HepG2 (cell line): Measurements from ENCODE around the gene GGTLC2. TPM values are rescaled to one million over a fixed set of nuclear protein-coding genes. Genes with fewer than 3 reads are reported as not detected.

Source experiments
- ATAC-seq: fragments of 200-7000 bp; cut with Tn5 transposase; 3 replicates; pipeline ENCODE4 v1.9.1; 2020; ENCODE audit warnings: mild to moderate bottlenecking, moderate library complexity
- BruUV-seq: library from RNA; stranded (reverse); fragments of 400-500 nt; replicated peaks from 2 replicates; lab custom pipeline; 2021; lab: Mats Ljungman, UMichigan
- CTCF ChIA-PET: fragments of 300-600 bp; formaldehyde crosslinking; extraction: SDS; loops from one replicate; lab custom pipeline; 2021; ENCODE audit warnings: low total read pairs, inconsistent platforms, low intra/inter-chr PET ratio; lab: Yijun Ruan, JAX
- POLR2A ChIA-PET: fragments of 350-600 bp; sonication (Branson Sonifier 250); formaldehyde crosslinking; loops from one replicate; lab custom pipeline; 2020; ENCODE audit warnings: antibody characterized with exemption, inconsistent platforms; lab: Yijun Ruan, JAX
- DNase-seq: peaks from one replicate; pipeline ENCODE4 v3.0.0-alpha.2; 2015; ENCODE audit warnings: low spot score
- FAIRE-seq: peaks from 3 replicates; lab custom pipeline; 2011; peaks lifted over from hg19 to GRCh38; lab: Jason Lieb, UNC
- H2AFZ ChIP-seq: one replicate; pipeline ENCODE4 v1.6.1; 2011; ENCODE audit warnings: low read length, inconsistent platforms
- H3K27ac ChIP-seq: fragments of 300-600 bp; 3 replicates; pipeline ENCODE4 v1.8.0; 2011; ENCODE audit warnings: mixed run types, mild to moderate bottlenecking, mixed read lengths, low read length, inconsistent platforms; ENCODE audit not compliant: insufficient read depth; ENCODE audit errors: extremely low read length
- H3K27me3 ChIP-seq, 2 experiments: fragments of 200-600 bp in 1 of 2; 2 replicates in 1 of 2; 3 replicates in 1 of 2; pipeline versions ENCODE4 v1.6.0 to v1.8.0; 2011; ENCODE audit warnings: low read length in 2 of 2, mild to moderate bottlenecking in 2 of 2, moderate library complexity in 2 of 2, inconsistent platforms in 1 of 2; ENCODE audit not compliant: insufficient read depth in 2 of 2, control insufficient read depth in 1 of 2
- H3K36me3 ChIP-seq, 2 experiments: fragments of 200-600 bp in 1 of 2; replicated peaks in 1 of 2; 2 replicates in 1 of 2; 3 replicates in 1 of 2; pipeline versions ENCODE4 v1.5.1 to v1.8.0; 2011; ENCODE audit warnings: low read length in 2 of 2, inconsistent platforms in 1 of 2; ENCODE audit not compliant: insufficient read depth in 2 of 2, control insufficient read depth in 1 of 2
- H3K4me1 ChIP-seq: 2 replicates; pipeline ENCODE4 v1.5.1; 2012; ENCODE audit warnings: low read length, inconsistent platforms; ENCODE audit not compliant: insufficient read depth
- H3K4me2 ChIP-seq: 2 replicates; pipeline ENCODE4 v1.6.0; 2011; ENCODE audit warnings: low read depth, low read length, inconsistent platforms
- H3K4me3 ChIP-seq, 3 experiments: fragments of 200-600 bp in 1 of 3; sonication (generic), shearing (Covaris generic) in 1 of 3; replicated peaks in 1 of 3; 2 replicates each; pipeline ENCODE4 v1.5.1; 2011 to 2016; ENCODE audit warnings: low read length in 3 of 3, inconsistent platforms in 2 of 3, low read depth in 2 of 3, mild to moderate bottlenecking in 2 of 3, control low read depth in 1 of 3, mixed read lengths in 1 of 3; ENCODE audit not compliant: insufficient read depth in 1 of 3
- H3K79me2 ChIP-seq: one replicate; pipeline ENCODE4 v1.6.1; 2011; ENCODE audit warnings: low read length, inconsistent platforms; ENCODE audit not compliant: insufficient read depth
- H3K9ac ChIP-seq: 2 replicates; pipeline ENCODE4 v1.6.0; 2011; ENCODE audit warnings: mild to moderate bottlenecking, low read depth, low read length, inconsistent platforms; ENCODE audit not compliant: insufficient read depth
- H3K9me3 ChIP-seq: 2 replicates; pipeline ENCODE4 v1.5.1; 2012; ENCODE audit warnings: mild to moderate bottlenecking, low read length
- H4K20me1 ChIP-seq: 2 replicates; pipeline ENCODE4 v1.6.0; 2011; ENCODE audit warnings: inconsistent platforms, mild to moderate bottlenecking, low read length, moderate library complexity; ENCODE audit not compliant: insufficient read depth
- CTCF ChIP-seq: sonication (generic); formaldehyde crosslinking; IDR thresholded peaks from 2 replicates; pipeline ENCODE4 v1.5.0; 2020; ENCODE audit warnings: mild to moderate bottlenecking, missing genetic modification reagents, moderate library complexity
- KLF13 ChIP-seq: sonication (generic); formaldehyde crosslinking; IDR thresholded peaks from 2 replicates; pipeline ENCODE4 v1.4.0; 2020; ENCODE audit warnings: mild to moderate bottlenecking, missing genetic modification reagents
- KMT2B ChIP-seq: IDR thresholded peaks from 2 replicates; pipeline ENCODE4 v1.6.1; 2016; ENCODE audit warnings: missing genetic modification reagents, missing compliant biosample characterization
- MTF2 ChIP-seq: sonication (generic); formaldehyde crosslinking; IDR thresholded peaks from 2 replicates; pipeline ENCODE4 v1.5.0; 2020; ENCODE audit warnings: missing genetic modification reagents, borderline replicate concordance
- SALL1 ChIP-seq: sonication (generic); formaldehyde crosslinking; IDR thresholded peaks from 2 replicates; pipeline ENCODE4 v1.8.0; 2022; ENCODE audit warnings: mild to moderate bottlenecking, missing genetic modification reagents
- STAG1 ChIP-seq: sonication (generic); formaldehyde crosslinking; IDR thresholded peaks from 2 replicates; pipeline ENCODE4 v1.4.0; 2020; ENCODE audit warnings: missing genetic modification reagents
- TFAP4 ChIP-seq: sonication (generic); IDR thresholded peaks from 2 replicates; pipeline ENCODE4 v1.6.1; 2016; ENCODE audit warnings: low read depth, borderline replicate concordance
- ZNF414 ChIP-seq: sonication (generic); formaldehyde crosslinking; IDR thresholded peaks from 2 replicates; pipeline ENCODE4 v1.5.0; 2020; ENCODE audit warnings: missing genetic modification reagents
- ZNF512 ChIP-seq: sonication (generic); formaldehyde crosslinking; IDR thresholded peaks from 2 replicates; pipeline ENCODE4 v1.4.0; 2020; ENCODE audit warnings: mild to moderate bottlenecking, missing genetic modification reagents
- ZNF530 ChIP-seq: sonication (generic); formaldehyde crosslinking; IDR thresholded peaks from 2 replicates; pipeline ENCODE4 v1.5.0; 2020; ENCODE audit warnings: low read depth, mild to moderate bottlenecking, missing genetic modification reagents
- ZNF761 ChIP-seq: sonication (generic); formaldehyde crosslinking; conservative IDR thresholded peaks from 2 replicates; pipeline ENCODE4 v1.4.0; 2020; ENCODE audit warnings: mild to moderate bottlenecking, missing genetic modification reagents
- ZNF772 ChIP-seq: sonication (generic); formaldehyde crosslinking; IDR thresholded peaks from 2 replicates; pipeline ENCODE4 v1.5.0; 2020; ENCODE audit warnings: mild to moderate bottlenecking, missing genetic modification reagents
- WGBS: methylation state at CpG from one replicate; pipeline ENCODE4 v1.1.6; 2017; ENCODE audit warnings: low lambda C conversion rate; 5-methylcytosine and 5-hydroxymethylcytosine counted together
- in situ Hi-C: cut with HindIII; loops from 2 replicates; pipeline ENCODE4 v1.10.0; 2017; ENCODE audit warnings: low pct_unique_long_range_greater_than_20kb; ENCODE audit not compliant: extremely low pct_ligation_motif_present
- intact Hi-C: fragments of 100-400 bp; cut with micrococcal nuclease; formaldehyde crosslinking; loops from one replicate; pipeline ENCODE4 v1.10.0; 2022; ENCODE audit not compliant: unreplicated experiment
- polyA plus RNA-seq, 8 experiments: library from polyadenylated mRNA; depleted of rRNA in 3 of 8; stranded (reverse) in 7 of 8; unstranded in 1 of 8; fragments of >200 nt; fragmentation: Illumina TruSeq in 4 of 8; extraction: Trizol in 4 of 8; gene quantifications; 2 replicates each; pipeline versions ENCODE4 v1.2.1 to v1.2.3, GENCODE V29; 2011 to 2016; ENCODE audit warnings: low read depth in 4 of 8, missing spikeins in 1 of 8, mixed read lengths in 1 of 8; ENCODE audit not compliant: insufficient read depth in 1 of 8
- total RNA-seq, 5 experiments: library from RNA; depleted of rRNA; stranded (reverse); fragments of >200 nt; fragmentation: Illumina TruSeq; extraction: Trizol; gene quantifications; 2 replicates each; pipeline ENCODE4 v1.2.3, GENCODE V29; 2016; ENCODE audit warnings: low read depth in 1 of 5
- TF ChIP-seq, protein P1 (sequence below): sonication (generic); formaldehyde crosslinking; IDR thresholded peaks from 2 replicates; pipeline ENCODE4 v1.4.0; 2020; ENCODE audit warnings: missing genetic modification reagents, mild to moderate bottlenecking, borderline replicate concordance

Gene GGTLC2
- total and polyA plus RNA-seq, 2 of the 13 experiments (the other 11 are each of a cell fraction or from before 2014, with no cell fraction given) = not detected

DNA sequence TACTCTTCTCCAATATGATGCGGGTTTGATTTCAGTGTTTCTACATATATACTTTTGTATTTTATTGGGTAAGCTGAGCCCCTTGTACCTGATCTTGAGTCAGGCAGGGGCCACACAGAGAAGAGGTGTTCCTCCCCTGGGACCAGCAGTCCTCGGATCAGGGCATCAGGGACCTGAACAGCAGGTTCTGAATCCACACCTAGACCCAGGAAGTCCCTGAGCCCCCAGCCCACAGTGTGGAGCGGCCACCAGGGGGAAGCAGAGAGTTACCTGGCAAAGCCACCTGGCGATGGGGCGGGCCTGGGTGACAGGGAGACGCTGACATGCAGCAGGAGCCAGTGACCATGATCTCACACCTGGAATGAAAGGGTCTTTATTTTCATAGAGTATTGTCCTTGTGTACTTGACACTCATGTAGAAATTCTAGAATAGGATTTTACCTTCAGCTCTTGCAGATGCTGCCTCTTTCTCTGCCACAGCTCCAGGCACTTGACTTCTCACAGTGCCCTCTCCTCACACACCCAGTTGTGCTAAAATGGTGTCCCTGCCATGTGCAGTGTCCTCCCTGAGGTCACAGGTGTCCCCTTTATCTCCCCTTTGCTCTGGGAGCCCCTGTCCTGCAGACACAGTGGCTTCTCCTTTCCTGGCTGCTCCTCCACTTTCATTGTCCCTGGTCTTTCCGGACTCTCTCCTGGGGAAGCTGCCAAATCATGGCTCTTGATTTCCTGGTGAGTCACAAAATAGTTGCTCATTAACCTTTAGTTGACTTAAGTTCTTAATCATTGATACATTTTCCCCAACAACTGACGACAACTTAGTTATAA is 48.5 kb downstream of the GGTLC2 start:
- Histone ChIP-seq H3K27me3 (0 out of 5 replicates have a peak, but pooled peaks cover 0 to 2% of the 10 kb centered on the region in 2 experiments), H4K20me1 (no peaks in the 10 kb centered on the region), H3K4me3 (no peak overlapping the region), H3K4me2 (0 out of 2 replicates have a peak overlapping the region, but pooled peaks have one; percentile 5), H3K36me3 (no peaks in the 10 kb centered on the region), H3K27ac (no peak overlapping the region), H3K79me2 (no peaks in the 10 kb centered on the region), H2AFZ (no peak overlapping the region), H3K9me3 (no peaks in the 10 kb centered on the region), H3K4me1 (peaks cover 13% of the 10 kb centered on the region), H3K9ac (no peak overlapping the region)
- peak; percentile 92 for ATAC-seq
- WGBS = 13% methylated on average over 4 of the region's 8 CpGs
- CTCF ChIA-PET = interaction anchor here (0.7 to 1.2 kb wide), 2 partner anchors 28 to 56 kb away, joined by 3 to 5 read pairs; no protein-coding TSS in a partner anchor
- DNase-seq = peak; percentile 45
- intact Hi-C loops (no loop called here), in situ Hi-C loops (no loop called here)
- POLR2A ChIA-PET = no interaction called here
- BruUV-seq = no TSS peak
- FAIRE-seq = peak; percentile 26
- TF ChIP-seq ZNF772 (CRISPR knock-in tag) (no peak), ZNF530 (CRISPR knock-in tag) (no peak), MTF2 (CRISPR knock-in tag) (no peak), STAG1 (peak; percentile 25; the same call in 1 of the 2 replicates), KMT2B (CRISPR knock-in tag) (no peak), CTCF (CRISPR knock-in tag) (peak; percentile 76), KLF13 (CRISPR knock-in tag) (no peak), ZNF761 (CRISPR knock-in tag) (no peak), TFAP4 (peak; percentile 12; the same call in 1 of the 2 replicates), ZNF512 (CRISPR knock-in tag) (no peak), ZNF414 (CRISPR knock-in tag) (no peak), SALL1 (CRISPR knock-in tag) (0 out of 2 replicates have a peak, but pooled peaks have one; percentile 16)
- TF ChIP-seq, protein P1, sequence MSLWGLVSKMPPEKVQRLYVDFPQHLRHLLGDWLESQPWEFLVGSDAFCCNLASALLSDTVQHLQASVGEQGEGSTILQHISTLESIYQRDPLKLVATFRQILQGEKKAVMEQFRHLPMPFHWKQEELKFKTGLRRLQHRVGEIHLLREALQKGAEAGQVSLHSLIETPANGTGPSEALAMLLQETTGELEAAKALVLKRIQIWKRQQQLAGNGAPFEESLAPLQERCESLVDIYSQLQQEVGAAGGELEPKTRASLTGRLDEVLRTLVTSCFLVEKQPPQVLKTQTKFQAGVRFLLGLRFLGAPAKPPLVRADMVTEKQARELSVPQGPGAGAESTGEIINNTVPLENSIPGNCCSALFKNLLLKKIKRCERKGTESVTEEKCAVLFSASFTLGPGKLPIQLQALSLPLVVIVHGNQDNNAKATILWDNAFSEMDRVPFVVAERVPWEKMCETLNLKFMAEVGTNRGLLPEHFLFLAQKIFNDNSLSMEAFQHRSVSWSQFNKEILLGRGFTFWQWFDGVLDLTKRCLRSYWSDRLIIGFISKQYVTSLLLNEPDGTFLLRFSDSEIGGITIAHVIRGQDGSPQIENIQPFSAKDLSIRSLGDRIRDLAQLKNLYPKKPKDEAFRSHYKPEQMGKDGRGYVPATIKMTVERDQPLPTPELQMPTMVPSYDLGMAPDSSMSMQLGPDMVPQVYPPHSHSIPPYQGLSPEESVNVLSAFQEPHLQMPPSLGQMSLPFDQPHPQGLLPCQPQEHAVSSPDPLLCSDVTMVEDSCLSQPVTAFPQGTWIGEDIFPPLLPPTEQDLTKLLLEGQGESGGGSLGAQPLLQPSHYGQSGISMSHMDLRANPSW = no peak
